ENCODE measurements around the gene COPZ2.

- TF ChIP-seq CTCF (IDR thresholded peaks at IDR 0.05) = no peak
- TF ChIP-seq POLR2A (IDR thresholded peaks at IDR 0.05) = no peak
Observed at GRCh38 chr17:47995241-47995935, 42.2 kb downstream of the COPZ2 start.

Data from testis (tissue), 2 donors.